Esophagus mucosa (tissue), 1 donor: ENCODE measurements around the gene AGK. TPM values are rescaled to one million over a fixed set of nuclear protein-coding genes. Genes with fewer than 3 reads are reported as not detected.
"Not testable (repeated sequence)": the region's sequence is repeated elsewhere in the genome, so short reads cannot be mapped to it uniquely, and the experiment has no call there.

ENCODE experiments used
- ATAC-seq: fragments of 200-7000 bp; cut with Tn5 transposase; one replicate; pipeline ENCODE4 v1.9.1; 2020
- total RNA-seq: library from RNA; stranded (reverse); gene quantifications from one replicate; pipeline ENCODE4 v1.2.4, GENCODE V29; 2023
- donor health status: DM: yes; HTN: yes; CAD: no.

The AGK gene
- total RNA-seq, 1 donor from 2014 or later = 18.6 TPM

DNA sequence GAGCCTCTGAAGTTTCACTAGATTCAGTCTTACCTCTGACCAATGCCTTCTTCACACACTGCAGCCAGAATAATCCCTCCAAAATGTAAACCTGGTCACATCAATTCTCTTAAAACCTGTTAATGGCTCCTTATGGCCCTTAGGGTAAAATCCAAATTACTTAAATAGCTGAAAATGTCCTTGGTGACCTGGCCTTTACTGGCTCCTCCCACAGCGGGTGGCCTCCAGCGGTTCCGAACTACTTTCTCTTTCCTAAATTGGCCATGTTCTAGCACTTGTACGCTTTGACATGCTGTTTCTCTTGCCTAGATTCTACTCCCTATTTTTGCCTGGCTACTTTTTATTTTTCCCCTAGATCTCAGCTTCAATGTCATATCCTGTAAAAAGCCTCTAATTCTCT is 36.1 kb downstream of the AGK start:
- ATAC-seq = no peak

- no peak for ATAC-seq
Measured at GRCh38 chr7:141588912-141589311, 37.7 kb downstream of the AGK start.

DNA sequence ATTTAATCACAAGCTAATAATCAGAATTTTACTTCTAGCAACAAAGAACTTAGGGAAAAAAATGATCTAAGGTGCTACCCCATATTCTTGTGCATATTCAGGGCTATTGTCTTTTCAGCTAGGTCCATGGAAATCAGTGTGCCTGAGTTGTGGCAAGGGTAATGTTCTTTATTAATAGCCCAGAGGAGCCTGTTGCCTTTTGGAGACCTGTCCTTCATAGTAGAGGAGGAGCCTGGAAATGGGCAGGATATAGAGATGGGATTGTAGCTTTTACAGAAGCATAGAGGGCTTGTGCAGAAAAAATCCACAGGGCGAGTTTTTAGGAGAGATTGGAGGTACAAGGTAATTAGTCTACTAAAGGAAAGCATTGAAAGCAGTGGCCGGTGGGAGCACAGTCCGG is 38.9 kb downstream of the AGK start:
- no peak for ATAC-seq

DNA sequence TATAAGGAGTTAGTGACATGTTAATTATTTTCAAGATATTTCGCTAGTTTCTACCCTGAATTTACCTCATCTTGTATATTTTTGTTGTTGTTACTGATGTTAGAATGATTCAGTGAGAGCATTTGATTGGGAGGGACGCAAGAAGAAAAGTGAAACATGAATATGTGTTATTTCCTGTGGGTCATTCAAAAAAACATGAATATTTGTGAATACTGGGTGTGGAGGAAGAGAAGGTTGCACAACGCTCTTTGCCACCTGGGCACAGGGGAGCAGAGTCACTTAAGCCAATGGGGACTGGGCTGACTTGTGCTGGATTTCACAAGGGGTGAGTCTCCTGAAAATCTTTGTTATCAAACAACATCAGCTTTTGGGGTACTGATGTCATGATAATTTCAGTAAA is 39.5 kb downstream of the AGK start:
- ATAC-seq = peak; percentile 39

DNA sequence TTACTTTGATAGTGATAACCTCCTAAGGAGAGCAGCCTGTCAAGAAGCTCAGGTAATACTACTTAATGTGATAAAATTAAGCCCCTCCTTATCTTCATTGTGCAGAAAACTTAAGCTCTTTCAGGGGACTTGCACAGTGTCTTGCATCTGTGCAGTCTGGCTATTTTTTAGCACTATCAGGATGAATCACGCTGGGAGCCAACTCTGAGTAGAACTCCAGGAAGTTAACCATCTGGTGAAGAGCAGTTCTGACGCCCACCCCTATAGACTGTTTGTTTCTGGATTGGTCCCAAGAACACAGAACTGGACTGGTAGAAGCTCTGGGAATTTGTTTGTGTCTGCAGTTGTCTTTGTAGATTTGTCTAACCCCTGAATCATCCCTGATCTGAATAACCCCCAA is 41.9 kb downstream of the AGK start:
- no peak for ATAC-seq

DNA sequence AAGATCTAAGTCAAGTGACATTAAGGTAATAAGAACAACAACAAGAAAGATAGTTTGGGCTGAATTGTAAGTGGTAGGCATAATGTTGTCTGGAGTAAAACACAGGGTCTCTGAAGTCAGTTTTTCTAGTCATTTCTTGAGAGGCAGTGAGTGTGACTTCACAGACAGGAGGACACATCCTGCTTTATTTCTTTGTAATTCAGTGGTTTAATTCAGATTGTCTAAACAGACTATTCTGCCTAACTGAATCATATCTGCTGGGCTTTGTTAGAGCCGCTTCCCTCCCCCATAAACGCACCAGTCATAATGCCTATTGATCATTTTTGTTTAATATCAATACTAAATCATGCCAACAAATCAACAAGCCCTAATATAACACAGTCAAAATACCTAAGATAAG is 46.8 kb downstream of the AGK start:
- ATAC-seq = no peak

DNA sequence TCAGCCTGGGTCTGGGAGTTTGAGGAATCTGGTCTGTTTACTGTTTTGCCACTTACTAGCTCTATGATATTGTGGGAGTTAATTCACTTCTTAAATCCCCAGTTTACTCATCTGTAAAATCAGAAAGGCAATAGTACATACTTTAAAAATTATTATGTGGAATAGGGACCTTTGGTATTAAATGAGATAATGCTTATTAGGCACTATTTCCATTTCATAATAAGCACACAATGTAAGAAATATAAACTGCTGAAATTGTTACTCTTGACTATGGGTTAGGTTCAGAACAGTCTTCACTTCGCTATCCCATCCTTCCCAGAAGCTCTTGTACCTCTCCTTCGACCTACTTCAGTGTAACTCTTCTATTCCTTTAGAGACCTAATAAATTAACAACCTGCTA is 47.2 kb downstream of the AGK start:
- no peak for ATAC-seq

GRCh38 chr7:141600168-141601006 is 49.2 kb downstream of the AGK start:
- no peak for ATAC-seq

DNA sequence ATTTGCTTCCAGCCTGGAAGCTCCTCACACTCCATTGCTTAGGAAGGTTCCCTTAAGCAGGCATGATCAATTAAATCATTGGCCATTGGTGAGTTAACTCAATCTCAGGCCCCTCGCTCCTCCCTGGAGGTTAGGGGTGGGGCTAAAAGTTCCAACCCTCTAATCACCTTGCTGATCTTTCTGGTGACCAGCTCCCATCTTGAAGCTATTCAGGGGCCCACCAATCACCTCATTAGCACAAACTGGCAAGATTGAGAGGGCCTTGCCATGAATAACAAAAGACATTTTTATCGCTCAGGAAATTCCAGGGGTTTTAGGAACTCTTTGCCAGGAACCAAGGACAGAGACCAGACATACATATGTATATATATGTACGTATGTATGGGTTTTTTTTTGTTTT is 58.4 kb downstream of the AGK start:
- no peak for ATAC-seq

GRCh38 chr7:141610671-141611070 is 59.5 kb downstream of the AGK start:
- no peak for ATAC-seq

DNA sequence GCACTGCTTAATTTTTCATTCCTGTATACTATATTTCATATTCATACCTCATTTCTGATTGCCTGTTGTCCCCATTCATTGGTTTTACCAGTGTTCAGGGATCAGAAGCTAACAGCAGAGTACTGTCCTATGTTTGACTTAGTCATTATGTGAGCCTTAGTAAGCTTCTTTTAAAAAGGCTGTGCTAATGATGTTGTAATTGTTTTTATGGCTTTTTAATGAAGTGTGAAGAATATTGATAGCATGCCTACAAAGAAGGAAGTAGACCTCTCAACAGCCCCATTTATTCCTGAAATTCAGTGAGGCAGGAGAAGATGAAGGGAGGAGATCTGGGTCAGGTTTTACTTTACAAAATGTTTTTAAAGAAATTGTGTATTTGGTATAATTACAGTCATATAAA is 61.7 kb downstream of the AGK start:
- no peak for ATAC-seq

- ATAC-seq = no peak
Measured at GRCh38 chr7:141617280-141617679, 66.1 kb downstream of the AGK start.

DNA sequence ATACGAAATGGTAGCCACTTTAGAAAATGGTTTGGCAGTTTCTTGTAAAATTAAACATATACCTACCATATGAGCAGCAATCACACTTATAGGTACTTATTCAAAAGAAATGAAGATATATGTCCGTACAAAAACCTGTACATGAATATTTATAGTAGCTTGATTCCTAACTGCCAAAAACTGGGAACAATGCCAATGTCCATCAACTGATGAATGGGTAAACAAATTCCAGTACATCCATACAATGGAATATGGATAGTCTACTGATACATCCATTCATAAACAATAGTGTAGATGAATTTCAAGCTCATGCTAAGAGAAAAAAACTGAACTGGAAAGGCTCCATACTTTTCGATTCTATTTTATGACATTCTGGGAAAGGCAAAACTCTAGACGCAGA is 68.5 kb downstream of the AGK start:
- no peak for ATAC-seq

DNA sequence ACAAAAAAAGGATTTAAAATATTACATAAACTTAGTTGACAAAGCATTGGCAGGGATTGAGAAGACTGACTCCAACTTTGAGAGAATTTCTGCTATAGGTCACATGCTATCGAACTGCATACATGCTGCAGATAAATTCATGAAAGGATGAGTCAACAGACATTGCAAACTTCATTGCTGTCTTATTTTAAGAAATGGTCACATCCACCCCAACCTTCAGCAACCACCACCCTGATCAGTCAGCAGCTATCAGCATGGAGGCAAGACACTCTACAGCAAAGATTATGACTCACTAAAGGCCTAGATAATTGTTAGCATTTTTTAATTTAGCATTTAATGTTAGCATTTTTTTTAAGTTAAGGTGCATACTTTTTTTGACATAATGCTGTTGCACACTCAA is 73.6 kb downstream of the AGK start:
- no peak for ATAC-seq

DNA sequence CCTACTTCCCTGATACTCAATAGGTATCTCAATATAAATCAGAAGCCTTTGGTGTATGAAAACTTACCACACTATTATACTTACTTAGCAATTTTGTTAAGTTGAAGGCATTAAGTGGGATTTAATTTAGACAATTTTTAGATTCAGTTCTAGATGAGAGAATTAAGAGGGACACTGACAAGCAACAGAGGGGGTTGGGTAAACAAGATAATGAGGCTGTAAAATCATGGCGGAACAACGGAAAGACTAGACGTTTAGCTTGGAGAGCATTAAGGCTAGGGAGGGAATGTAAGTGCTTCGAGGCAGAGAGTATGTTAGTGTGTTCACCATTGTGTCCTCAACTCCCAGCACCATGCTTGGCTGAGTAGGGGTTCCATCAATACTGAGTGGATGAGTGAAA is 79.4 kb downstream of the AGK start:
- no peak for ATAC-seq

DNA sequence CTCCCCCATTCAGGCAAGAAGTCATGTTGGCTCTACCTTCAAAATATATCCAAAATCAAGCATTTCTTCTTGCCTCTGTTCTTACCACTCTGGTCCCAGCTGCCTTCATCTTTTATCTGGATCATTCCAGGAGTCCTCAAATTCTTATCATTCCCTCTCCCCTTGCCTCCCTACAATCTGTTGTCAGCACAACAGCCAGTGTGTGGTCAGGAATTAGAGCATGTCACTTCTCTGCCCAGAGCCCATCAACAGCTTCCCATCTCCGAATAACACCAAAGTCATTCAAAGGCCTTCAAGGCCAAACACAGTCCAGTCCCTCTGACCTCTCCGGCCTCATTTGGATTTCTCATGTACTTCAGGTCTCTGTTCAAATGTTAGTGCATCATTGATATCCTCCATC is 80.3 kb downstream of the AGK start:
- ATAC-seq = no peak

DNA sequence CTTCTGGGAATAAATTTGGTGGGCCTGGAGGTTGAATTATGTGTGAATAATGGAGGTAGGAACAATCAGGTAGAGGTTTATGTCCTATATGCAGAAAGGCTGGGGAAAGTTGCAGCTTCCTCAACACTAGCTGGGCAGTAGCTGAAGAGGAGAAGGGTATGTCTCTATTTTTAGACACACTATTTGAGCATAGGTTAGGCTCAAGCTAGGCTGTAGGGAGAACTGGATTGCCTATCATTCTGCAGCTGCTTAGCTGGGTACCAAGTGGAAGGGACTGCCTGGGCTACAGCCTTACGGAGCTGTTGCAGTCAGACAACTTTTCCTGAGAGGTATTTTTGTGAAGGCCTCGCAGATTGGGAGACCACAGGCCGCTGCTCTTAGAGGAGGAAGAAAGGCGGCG is 82.9 kb downstream of the AGK start:
- ATAC-seq = no peak

GRCh38 chr7:141636053-141636452 is 84.8 kb downstream of the AGK start:
- no peak for ATAC-seq

GRCh38 chr7:141640239-141640840 is 89.1 kb downstream of the AGK start:
- no peak for ATAC-seq

- no peak for ATAC-seq
Measured at GRCh38 chr7:141641876-141642275, 90.7 kb downstream of the AGK start.

- no peak for ATAC-seq
Measured at GRCh38 chr7:141645188-141645587, 94.0 kb downstream of the AGK start.

- no peak for ATAC-seq
Measured at GRCh38 chr7:141646826-141647480, 95.7 kb downstream of the AGK start.

GRCh38 chr7:141647701-141648100 is 96.5 kb downstream of the AGK start:
- not testable (repeated sequence) for ATAC-seq
